H1 (cell line): Measurements from ENCODE around the gene LMNB1. TPM values are rescaled to one million over a fixed set of nuclear protein-coding genes. Genes with fewer than 3 reads are reported as not detected.

Source experiments
- CTBP2 ChIP-seq: IDR thresholded peaks from 2 replicates; pipeline ENCODE4 v1.7.0; 2011; ENCODE audit warnings: borderline replicate concordance, mild to moderate bottlenecking, moderate library complexity, mixed read lengths, low read length; ENCODE audit not compliant: insufficient read depth, insufficient read length
- NANOG ChIP-seq: IDR thresholded peaks from 2 replicates; pipeline ENCODE4 v1.6.1; 2011; ENCODE audit warnings: low read length, low read depth, mild to moderate bottlenecking, inconsistent platforms; ENCODE audit not compliant: insufficient read depth, poor library complexity, severe bottlenecking
- SRF ChIP-seq: IDR thresholded peaks from 2 replicates; pipeline ENCODE4 v1.6.1; 2011; ENCODE audit warnings: mild to moderate bottlenecking, low read depth, low read length, moderate library complexity
- TAF7 ChIP-seq: optimal IDR thresholded peaks from 2 replicates; pipeline ENCODE3; 2011; ENCODE audit warnings: low read depth, mild to moderate bottlenecking, inconsistent platforms, low read length, moderate library complexity, borderline replicate concordance
- polyA plus RNA-seq, 7 experiments: library from polyadenylated mRNA; depleted of rRNA in 3 of 7; stranded (reverse) in 5 of 7; unstranded in 2 of 7; fragments of >200 nt in 5 of 7; fragments of 200-250 nt in 2 of 7; gene quantifications; 1 replicate in 5 of 7; 2 replicates in 1 of 7; 4 replicates in 1 of 7; pipeline versions ENCODE4 v1.2.1 to v1.2.3, GENCODE V29; 2011 to 2013; ENCODE audit warnings: missing spikeins in 2 of 7, mixed read lengths in 2 of 7
- total RNA-seq: library from RNA; stranded (reverse); fragmentation: NEBNext Ultra II Directional; extraction: Animal tissue kit (Norgen Biotek cat#: 25700); gene quantifications from 2 replicates; pipeline ENCODE4 v1.2.1, GENCODE V29; 2021

The LMNB1 gene
- total and polyA plus RNA-seq, 2 of the 8 experiments (the other 6 are each of a cell fraction or from before 2014, with no cell fraction given) = 73.5 to 225 TPM

GRCh38 chr5:126851501-126852011, 74.6 kb downstream of the LMNB1 start (continued):
- no peak for TF ChIP-seq NANOG
- no peak for TF ChIP-seq TAF7
- TF ChIP-seq SRF = no peak
- TF ChIP-seq CTBP2 = no peak
